Liver (tissue), 9 donors: Measurements from ENCODE around the gene TAF7. TPM values are rescaled to one million over a fixed set of nuclear protein-coding genes. Genes with fewer than 3 reads are reported as not detected.
A peak's percentile ranks its signal among the peaks of the same experiment; 100 is the strongest.

Source experiments
- DNase-seq: peaks from one replicate; pipeline ENCODE4 v3.0.0-alpha.2; 2017; ENCODE audit warnings: low spot score
- H3K27ac ChIP-seq, 2 donors: one replicate each; pipeline ENCODE4 v1.7.0; 2013; ENCODE audit warnings: inconsistent platforms in 2 of 2, low read length in 2 of 2, control low read depth in 1 of 2, low read depth in 1 of 2, mild to moderate bottlenecking in 1 of 2
- H3K27me3 ChIP-seq, 4 donors: one replicate each; pipeline versions ENCODE4 v1.6.1 to v1.7.0; 2013; ENCODE audit warnings: low read length in 3 of 4, inconsistent platforms in 1 of 4, mild to moderate bottlenecking in 1 of 4, moderate library complexity in 1 of 4; ENCODE audit not compliant: control insufficient read depth in 4 of 4, insufficient read depth in 4 of 4
- H3K36me3 ChIP-seq, 4 donors: one replicate each; pipeline versions ENCODE4 v1.6.1 to v1.7.0; 2013; ENCODE audit warnings: low read length in 3 of 4, mild to moderate bottlenecking in 3 of 4, low read depth in 1 of 4, moderate library complexity in 1 of 4; ENCODE audit not compliant: control insufficient read depth in 4 of 4, insufficient read depth in 3 of 4
- H3K4me1 ChIP-seq, 4 donors: one replicate each; pipeline versions ENCODE4 v1.6.1 to v1.7.0; 2013; ENCODE audit warnings: low read length in 3 of 4, mild to moderate bottlenecking in 3 of 4, moderate library complexity in 1 of 4; ENCODE audit not compliant: control insufficient read depth in 4 of 4, insufficient read depth in 4 of 4
- H3K4me3 ChIP-seq, 3 donors: one replicate each; pipeline versions ENCODE4 v1.6.1 to v1.7.0; 2013; ENCODE audit warnings: low read length in 3 of 3, control low read depth in 1 of 3, low read depth in 1 of 3, mild to moderate bottlenecking in 1 of 3
- H3K9ac ChIP-seq, 2 donors: one replicate each; pipeline ENCODE4 v1.7.0; 2013; ENCODE audit warnings: low read length in 2 of 2, mild to moderate bottlenecking in 2 of 2, moderate library complexity in 2 of 2, control low read depth in 1 of 2, low read depth in 1 of 2
- H3K9me3 ChIP-seq, 4 donors: one replicate each; pipeline versions ENCODE4 v1.6.1 to v1.7.0; 2013; ENCODE audit warnings: low read length in 3 of 4; ENCODE audit not compliant: control insufficient read depth in 4 of 4
- CTCF ChIP-seq: fragments of 150-350 bp; IDR thresholded peaks from 2 replicates; pipeline ENCODE4 v1.5.1; 2017; ENCODE audit warnings: improper control_type of control experiment, low read depth, low read length; ENCODE audit not compliant: missing input control
- EGR1 ChIP-seq, 2 donors: IDR thresholded peaks; 2 replicates each; pipeline ENCODE4 v1.6.1; 2016 to 2018; ENCODE audit warnings: antibody characterized with exemption in 2 of 2, low read depth in 2 of 2
- GABPA ChIP-seq, 2 donors: IDR thresholded peaks in 1 of 2; conservative IDR thresholded peaks in 1 of 2; 2 replicates each; pipeline ENCODE4 v1.6.1; 2016; ENCODE audit warnings: antibody characterized with exemption in 2 of 2, mild to moderate bottlenecking in 1 of 2, moderate library complexity in 1 of 2
- HNF4A ChIP-seq, 2 donors: conservative IDR thresholded peaks; 2 replicates each; pipeline ENCODE4 v1.6.1; 2016; ENCODE audit warnings: antibody characterized with exemption in 2 of 2, mild to moderate bottlenecking in 2 of 2
- HNF4G ChIP-seq: IDR thresholded peaks from 2 replicates; pipeline ENCODE4 v1.6.1; 2016; ENCODE audit warnings: antibody characterized with exemption
- JUND ChIP-seq, 2 donors: IDR thresholded peaks; 2 replicates each; pipeline ENCODE4 v1.6.1; 2016; ENCODE audit warnings: antibody characterized with exemption in 2 of 2
- NR2F2 ChIP-seq: IDR thresholded peaks from 2 replicates; pipeline ENCODE4 v1.6.1; 2016; ENCODE audit warnings: antibody characterized with exemption
- RAD21 ChIP-seq, 2 donors: IDR thresholded peaks; 2 replicates each; pipeline ENCODE4 v1.6.1; 2016; ENCODE audit warnings: antibody characterized with exemption in 2 of 2, mild to moderate bottlenecking in 2 of 2
- RXRA ChIP-seq, 2 donors: IDR thresholded peaks; 2 replicates each; pipeline ENCODE4 v1.6.1; 2017 to 2018; ENCODE audit warnings: antibody characterized with exemption in 2 of 2, mild to moderate bottlenecking in 1 of 2
- SP1 ChIP-seq: IDR thresholded peaks from 2 replicates; pipeline ENCODE4 v1.6.1; 2018; ENCODE audit warnings: antibody characterized with exemption, mild to moderate bottlenecking
- TAF1 ChIP-seq: conservative IDR thresholded peaks from 2 replicates; pipeline ENCODE4 v1.6.1; 2016; ENCODE audit warnings: antibody characterized with exemption, mild to moderate bottlenecking
- YY1 ChIP-seq: IDR thresholded peaks from 2 replicates; pipeline ENCODE4 v1.6.1; 2016; ENCODE audit warnings: antibody characterized with exemption, mild to moderate bottlenecking
- ZBTB33 ChIP-seq: IDR thresholded peaks from 2 replicates; pipeline ENCODE4 v1.6.1; 2016; ENCODE audit warnings: antibody characterized with exemption
- WGBS: extraction: QIAGEN DNeasy Blood & Tissue Kit; methylation state at CpG from one replicate; pipeline ENCODE4 v1.1.7; 2013; 5-methylcytosine and 5-hydroxymethylcytosine counted together
- polyA plus RNA-seq, 2 donors: library from polyadenylated mRNA; stranded (reverse) in 1 of 2; unstranded in 1 of 2; fragments of 200-250 nt in 1 of 2; fragments of >200 nt in 1 of 2; fragmentation: Nextera tagmentation in 1 of 2; extraction: Ambion mirVana in 1 of 2; gene quantifications; one replicate each; pipeline versions ENCODE4 v1.2.1 to v1.2.3, GENCODE V29; 2013 to 2015
- total RNA-seq, 2 donors: library from RNA; depleted of rRNA; stranded (reverse); fragments of >200 nt; gene quantifications; one replicate each; pipeline ENCODE4 v1.2.3, GENCODE V29; 2014
- TF ChIP-seq, protein P1 (sequence below): IDR thresholded peaks from 2 replicates; pipeline ENCODE4 v1.6.1; 2016; ENCODE audit warnings: antibody characterized with exemption
- TF ChIP-seq, protein P2 (sequence below): IDR thresholded peaks from 2 replicates; pipeline ENCODE4 v1.6.1; 2016; ENCODE audit warnings: antibody characterized with exemption, mild to moderate bottlenecking
- TF ChIP-seq, protein P3 (sequence below): IDR thresholded peaks from 2 replicates; pipeline ENCODE4 v1.6.1; 2016; ENCODE audit warnings: antibody characterized with exemption
- donor health status: healthy.
- donor health status: healthy.
- donor health status: healthy.
- donor health status: healthy.
- donor health status: healthy.

The TAF7 gene
- total and polyA plus RNA-seq, 4 donors: 23.5 to 36.3 (median 28.2) TPM

GRCh38 chr5:141330299-141331080 lies 9.9 kb upstream of the TAF7 start, which contains the start of gene PCDHGA1:
PCDHGA1 (plus strand) TSS chr5:141330514.
- 22% methylated on average over 21 of the region's 21 CpGs for WGBS
- no peak for TF ChIP-seq RAD21 (IDR thresholded peaks at IDR 0.05)
- no peak for TF ChIP-seq JUND (IDR thresholded peaks at IDR 0.05)
- TF ChIP-seq RXRA (IDR thresholded peaks at IDR 0.05): no peak
- TF ChIP-seq YY1: no peak
- TF ChIP-seq, protein P1, sequence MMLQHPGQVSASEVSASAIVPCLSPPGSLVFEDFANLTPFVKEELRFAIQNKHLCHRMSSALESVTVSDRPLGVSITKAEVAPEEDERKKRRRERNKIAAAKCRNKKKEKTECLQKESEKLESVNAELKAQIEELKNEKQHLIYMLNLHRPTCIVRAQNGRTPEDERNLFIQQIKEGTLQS: no peak
- TF ChIP-seq GABPA (IDR thresholded peaks at IDR 0.05 in 1 of 2, conservative IDR thresholded peaks at IDR 0.05 in 1 of 2): no peak
- no peak for TF ChIP-seq EGR1 (IDR thresholded peaks at IDR 0.05; ENCODE audit: low read depth in 2 of 2)
- TF ChIP-seq ZBTB33: no peak
- TF ChIP-seq, protein P2, sequence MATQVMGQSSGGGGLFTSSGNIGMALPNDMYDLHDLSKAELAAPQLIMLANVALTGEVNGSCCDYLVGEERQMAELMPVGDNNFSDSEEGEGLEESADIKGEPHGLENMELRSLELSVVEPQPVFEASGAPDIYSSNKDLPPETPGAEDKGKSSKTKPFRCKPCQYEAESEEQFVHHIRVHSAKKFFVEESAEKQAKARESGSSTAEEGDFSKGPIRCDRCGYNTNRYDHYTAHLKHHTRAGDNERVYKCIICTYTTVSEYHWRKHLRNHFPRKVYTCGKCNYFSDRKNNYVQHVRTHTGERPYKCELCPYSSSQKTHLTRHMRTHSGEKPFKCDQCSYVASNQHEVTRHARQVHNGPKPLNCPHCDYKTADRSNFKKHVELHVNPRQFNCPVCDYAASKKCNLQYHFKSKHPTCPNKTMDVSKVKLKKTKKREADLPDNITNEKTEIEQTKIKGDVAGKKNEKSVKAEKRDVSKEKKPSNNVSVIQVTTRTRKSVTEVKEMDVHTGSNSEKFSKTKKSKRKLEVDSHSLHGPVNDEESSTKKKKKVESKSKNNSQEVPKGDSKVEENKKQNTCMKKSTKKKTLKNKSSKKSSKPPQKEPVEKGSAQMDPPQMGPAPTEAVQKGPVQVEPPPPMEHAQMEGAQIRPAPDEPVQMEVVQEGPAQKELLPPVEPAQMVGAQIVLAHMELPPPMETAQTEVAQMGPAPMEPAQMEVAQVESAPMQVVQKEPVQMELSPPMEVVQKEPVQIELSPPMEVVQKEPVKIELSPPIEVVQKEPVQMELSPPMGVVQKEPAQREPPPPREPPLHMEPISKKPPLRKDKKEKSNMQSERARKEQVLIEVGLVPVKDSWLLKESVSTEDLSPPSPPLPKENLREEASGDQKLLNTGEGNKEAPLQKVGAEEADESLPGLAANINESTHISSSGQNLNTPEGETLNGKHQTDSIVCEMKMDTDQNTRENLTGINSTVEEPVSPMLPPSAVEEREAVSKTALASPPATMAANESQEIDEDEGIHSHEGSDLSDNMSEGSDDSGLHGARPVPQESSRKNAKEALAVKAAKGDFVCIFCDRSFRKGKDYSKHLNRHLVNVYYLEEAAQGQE: no peak
- TF ChIP-seq, protein P3, sequence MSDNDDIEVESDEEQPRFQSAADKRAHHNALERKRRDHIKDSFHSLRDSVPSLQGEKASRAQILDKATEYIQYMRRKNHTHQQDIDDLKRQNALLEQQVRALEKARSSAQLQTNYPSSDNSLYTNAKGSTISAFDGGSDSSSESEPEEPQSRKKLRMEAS: no peak
- TF ChIP-seq TAF1: no peak
- no peak for TF ChIP-seq NR2F2
- no peak for TF ChIP-seq HNF4A (conservative IDR thresholded peaks at IDR 0.05)
- no peak within 1 kb of the TSS for H3K9ac ChIP-seq
- peaks cover 0 to 9% (median 5%) of the 10 kb centered on the region in 4 donors for H3K27me3 ChIP-seq
- H3K4me1 ChIP-seq: no peaks in the 10 kb centered on the region
- no peak within 1 kb of the TSS for H3K27ac ChIP-seq
- no peak for DNase-seq
- H3K36me3 ChIP-seq: no peaks in the 10 kb centered on the region
- H3K4me3 ChIP-seq: peak within 1 kb of the TSS in 2 of 3 donors; percentile 28 to 52
- peaks cover 29 to 83% (median 48%) of the 10 kb centered on the region in 4 donors for H3K9me3 ChIP-seq

- 72% methylated on average over 8 of the region's 8 CpGs for WGBS
- H3K4me3 ChIP-seq: peak overlapping the region in 2 of 3 donors; percentile 14 to 33
- H3K9me3 ChIP-seq: peaks cover 22 to 76% (median 45%) of the 10 kb centered on the region in 4 donors
- H3K27ac ChIP-seq: no peak overlapping the region
- H3K36me3 ChIP-seq: peaks cover 0 to 2% (median 0%) of the 10 kb centered on the region in 4 donors
- DNase-seq: no peak
- no peak overlapping the region for H3K9ac ChIP-seq
- TF ChIP-seq HNF4G (no peak), NR2F2 (no peak), SP1 (no peak), CTCF (no peak)
- peaks cover 0 to 6% (median 2%) of the 10 kb centered on the region in 4 donors for H3K27me3 ChIP-seq
- no peaks in the 10 kb centered on the region for H3K4me1 ChIP-seq
Measured at GRCh38 chr5:141328231-141328630, 7.6 kb upstream of the TAF7 start.
